Liver (tissue), 9 donors: ENCODE data around the gene HPGD. TPM values are rescaled to one million over a fixed set of nuclear protein-coding genes. Genes with fewer than 3 reads are reported as not detected.

ENCODE experiments used
- DNase-seq: peaks from one replicate; pipeline ENCODE4 v3.0.0-alpha.2; 2017; ENCODE audit warnings: low spot score
- H3K27ac ChIP-seq, 2 donors: one replicate each; pipeline ENCODE4 v1.7.0; 2013; ENCODE audit warnings: inconsistent platforms in 2 of 2, low read length in 2 of 2, control low read depth in 1 of 2, low read depth in 1 of 2, mild to moderate bottlenecking in 1 of 2
- H3K27me3 ChIP-seq, 4 donors: one replicate each; pipeline versions ENCODE4 v1.6.1 to v1.7.0; 2013; ENCODE audit warnings: low read length in 3 of 4, inconsistent platforms in 1 of 4, mild to moderate bottlenecking in 1 of 4, moderate library complexity in 1 of 4; ENCODE audit not compliant: control insufficient read depth in 4 of 4, insufficient read depth in 4 of 4
- H3K36me3 ChIP-seq, 4 donors: one replicate each; pipeline versions ENCODE4 v1.6.1 to v1.7.0; 2013; ENCODE audit warnings: low read length in 3 of 4, mild to moderate bottlenecking in 3 of 4, low read depth in 1 of 4, moderate library complexity in 1 of 4; ENCODE audit not compliant: control insufficient read depth in 4 of 4, insufficient read depth in 3 of 4
- H3K4me1 ChIP-seq, 4 donors: one replicate each; pipeline versions ENCODE4 v1.6.1 to v1.7.0; 2013; ENCODE audit warnings: low read length in 3 of 4, mild to moderate bottlenecking in 3 of 4, moderate library complexity in 1 of 4; ENCODE audit not compliant: control insufficient read depth in 4 of 4, insufficient read depth in 4 of 4
- H3K4me3 ChIP-seq, 3 donors: one replicate each; pipeline versions ENCODE4 v1.6.1 to v1.7.0; 2013; ENCODE audit warnings: low read length in 3 of 3, control low read depth in 1 of 3, low read depth in 1 of 3, mild to moderate bottlenecking in 1 of 3
- H3K9ac ChIP-seq, 2 donors: one replicate each; pipeline ENCODE4 v1.7.0; 2013; ENCODE audit warnings: low read length in 2 of 2, mild to moderate bottlenecking in 2 of 2, moderate library complexity in 2 of 2, control low read depth in 1 of 2, low read depth in 1 of 2
- H3K9me3 ChIP-seq, 4 donors: one replicate each; pipeline versions ENCODE4 v1.6.1 to v1.7.0; 2013; ENCODE audit warnings: low read length in 3 of 4; ENCODE audit not compliant: control insufficient read depth in 4 of 4
- ATF3 ChIP-seq: IDR thresholded peaks from 2 replicates; pipeline ENCODE4 v1.6.1; 2016; ENCODE audit warnings: antibody characterized with exemption
- CTCF ChIP-seq: fragments of 150-350 bp; IDR thresholded peaks from 2 replicates; pipeline ENCODE4 v1.5.1; 2017; ENCODE audit warnings: improper control_type of control experiment, low read depth, low read length; ENCODE audit not compliant: missing input control
- EGR1 ChIP-seq, 2 donors: IDR thresholded peaks; 2 replicates each; pipeline ENCODE4 v1.6.1; 2016 to 2018; ENCODE audit warnings: antibody characterized with exemption in 2 of 2, low read depth in 2 of 2
- FOXA1 ChIP-seq: IDR thresholded peaks from 2 replicates; pipeline ENCODE4 v1.6.1; 2016; ENCODE audit warnings: antibody characterized with exemption
- FOXA2 ChIP-seq: IDR thresholded peaks from 2 replicates; pipeline ENCODE4 v1.6.1; 2016; ENCODE audit warnings: antibody characterized with exemption
- GABPA ChIP-seq, 2 donors: IDR thresholded peaks in 1 of 2; conservative IDR thresholded peaks in 1 of 2; 2 replicates each; pipeline ENCODE4 v1.6.1; 2016; ENCODE audit warnings: antibody characterized with exemption in 2 of 2, mild to moderate bottlenecking in 1 of 2, moderate library complexity in 1 of 2
- HNF4A ChIP-seq, 2 donors: conservative IDR thresholded peaks; 2 replicates each; pipeline ENCODE4 v1.6.1; 2016; ENCODE audit warnings: antibody characterized with exemption in 2 of 2, mild to moderate bottlenecking in 2 of 2
- HNF4G ChIP-seq: IDR thresholded peaks from 2 replicates; pipeline ENCODE4 v1.6.1; 2016; ENCODE audit warnings: antibody characterized with exemption
- JUND ChIP-seq, 2 donors: IDR thresholded peaks; 2 replicates each; pipeline ENCODE4 v1.6.1; 2016; ENCODE audit warnings: antibody characterized with exemption in 2 of 2
- MAX ChIP-seq: IDR thresholded peaks from 2 replicates; pipeline ENCODE4 v1.6.1; 2016; ENCODE audit warnings: antibody characterized with exemption
- NR2F2 ChIP-seq: IDR thresholded peaks from 2 replicates; pipeline ENCODE4 v1.6.1; 2016; ENCODE audit warnings: antibody characterized with exemption
- RAD21 ChIP-seq, 2 donors: IDR thresholded peaks; 2 replicates each; pipeline ENCODE4 v1.6.1; 2016; ENCODE audit warnings: antibody characterized with exemption in 2 of 2, mild to moderate bottlenecking in 2 of 2
- REST ChIP-seq: IDR thresholded peaks from 2 replicates; pipeline ENCODE4 v1.6.1; 2016; ENCODE audit warnings: antibody characterized with exemption, mild to moderate bottlenecking
- RXRA ChIP-seq, 2 donors: IDR thresholded peaks; 2 replicates each; pipeline ENCODE4 v1.6.1; 2017 to 2018; ENCODE audit warnings: antibody characterized with exemption in 2 of 2, mild to moderate bottlenecking in 1 of 2
- SP1 ChIP-seq: IDR thresholded peaks from 2 replicates; pipeline ENCODE4 v1.6.1; 2018; ENCODE audit warnings: antibody characterized with exemption, mild to moderate bottlenecking
- TAF1 ChIP-seq: conservative IDR thresholded peaks from 2 replicates; pipeline ENCODE4 v1.6.1; 2016; ENCODE audit warnings: antibody characterized with exemption, mild to moderate bottlenecking
- YY1 ChIP-seq: IDR thresholded peaks from 2 replicates; pipeline ENCODE4 v1.6.1; 2016; ENCODE audit warnings: antibody characterized with exemption, mild to moderate bottlenecking
- ZBTB33 ChIP-seq: IDR thresholded peaks from 2 replicates; pipeline ENCODE4 v1.6.1; 2016; ENCODE audit warnings: antibody characterized with exemption
- WGBS: extraction: QIAGEN DNeasy Blood & Tissue Kit; methylation state at CpG from one replicate; pipeline ENCODE4 v1.1.7; 2013; 5-methylcytosine and 5-hydroxymethylcytosine counted together
- polyA plus RNA-seq, 2 donors: library from polyadenylated mRNA; stranded (reverse) in 1 of 2; unstranded in 1 of 2; fragments of 200-250 nt in 1 of 2; fragments of >200 nt in 1 of 2; fragmentation: Nextera tagmentation in 1 of 2; extraction: Ambion mirVana in 1 of 2; gene quantifications; one replicate each; pipeline versions ENCODE4 v1.2.1 to v1.2.3, GENCODE V29; 2013 to 2015
- total RNA-seq, 2 donors: library from RNA; depleted of rRNA; stranded (reverse); fragments of >200 nt; gene quantifications; one replicate each; pipeline ENCODE4 v1.2.3, GENCODE V29; 2014
- donor health status: healthy.
- donor health status: healthy.
- donor health status: healthy.
- donor health status: healthy.
- donor health status: healthy.

HPGD gene
- total and polyA plus RNA-seq, 4 donors: 7.9 to 113 (median 57.1) TPM

GRCh38 chr4:174496631-174497432, 25.5 kb downstream of the HPGD start:
- H3K9ac ChIP-seq: no peak overlapping the region
- no peak overlapping the region for H3K27ac ChIP-seq
- H3K4me3 ChIP-seq: no peak overlapping the region
- peaks cover 1 to 12% (median 9%) of the 10 kb centered on the region in 4 donors for H3K4me1 ChIP-seq
- peaks cover 2 to 24% (median 13%) of the 10 kb centered on the region in 4 donors for H3K36me3 ChIP-seq
- DNase-seq: no peak
- H3K9me3 ChIP-seq: no peaks in the 10 kb centered on the region
- TF ChIP-seq HNF4G (no peak), CTCF (no peak), TAF1 (no peak), MAX (no peak), RAD21 (IDR thresholded peaks at IDR 0.05) (no peak)
- 81% methylated on average over 3 of the region's 3 CpGs for WGBS
- no peaks in the 10 kb centered on the region for H3K27me3 ChIP-seq

- Histone ChIP-seq H3K9ac (no peak overlapping the region), H3K36me3 (peaks cover 2 to 28% (median 15%) of the 10 kb centered on the region in 4 donors), H3K4me3 (no peak overlapping the region), H3K27me3 (no peaks in the 10 kb centered on the region), H3K9me3 (no peaks in the 10 kb centered on the region), H3K4me1 (peaks cover 1 to 12% (median 7%) of the 10 kb centered on the region in 4 donors), H3K27ac (no peak overlapping the region)
- no peak for TF ChIP-seq HNF4A (conservative IDR thresholded peaks at IDR 0.05)
- no peak for TF ChIP-seq REST
- no peak for TF ChIP-seq ZBTB33
- no peak for TF ChIP-seq RAD21 (IDR thresholded peaks at IDR 0.05)
- no peak for TF ChIP-seq YY1
- TF ChIP-seq FOXA2: no peak
- no peak for TF ChIP-seq GABPA (IDR thresholded peaks at IDR 0.05 in 1 of 2, conservative IDR thresholded peaks at IDR 0.05 in 1 of 2)
- no peak for TF ChIP-seq EGR1 (IDR thresholded peaks at IDR 0.05; ENCODE audit: low read depth in 2 of 2)
- no peak for TF ChIP-seq FOXA1
- no peak for TF ChIP-seq SP1
- no peak for TF ChIP-seq TAF1
- TF ChIP-seq ATF3: no peak
- TF ChIP-seq HNF4G: no peak
- no peak for TF ChIP-seq RXRA (IDR thresholded peaks at IDR 0.05)
- TF ChIP-seq JUND (IDR thresholded peaks at IDR 0.05): no peak
- TF ChIP-seq MAX: no peak
- TF ChIP-seq CTCF: no peak
- TF ChIP-seq NR2F2: no peak
- DNase-seq: no peak
- WGBS: 76% methylated on average over 2 of the region's 2 CpGs
Observed at GRCh38 chr4:174495626-174496025, 26.7 kb downstream of the HPGD start.
